K562 (cell line): ENCODE measurements around the gene PHF14. TPM values are rescaled to one million over a fixed set of nuclear protein-coding genes. Genes with fewer than 3 reads are reported as not detected.

Experiments
- ATAC-seq: fragments of 200-7000 bp; cut with Tn5 transposase; 3 replicates; pipeline ENCODE4 v1.9.1; 2020; ENCODE audit warnings: moderate library complexity
- BruUV-seq: library from RNA; stranded (reverse); fragments of 400-500 nt; replicated peaks from 2 replicates; lab custom pipeline; 2021; lab: Mats Ljungman, UMichigan
- CTCF ChIA-PET: fragments of 300-600 bp; formaldehyde crosslinking; extraction: SDS; loops from one replicate; lab custom pipeline; 2021; ENCODE audit warnings: low intra/inter-chr PET ratio; lab: Yijun Ruan, JAX
- POLR2A ChIA-PET: fragments of 300-600, 350-650 bp; sonication (Branson Sonifier 250); formaldehyde crosslinking; extraction: SDS; loops from one replicate; lab custom pipeline; 2021; ENCODE audit warnings: antibody characterized with exemption, inconsistent platforms; lab: Yijun Ruan, JAX
- DNase-seq, 4 experiments: peaks; one replicate each; pipeline versions ENCODE4 v3.0.0 to v3.0.0-alpha.2; 2011 to 2018; ENCODE audit warnings: low spot score in 3 of 4, mixed read lengths in 3 of 4; ENCODE audit errors: extremely low read depth in 1 of 4
- FAIRE-seq: peaks from 2 replicates; lab custom pipeline; 2011; peaks lifted over from hg19 to GRCh38; lab: Jason Lieb, UNC
- H2AFZ ChIP-seq: 2 replicates; pipeline ENCODE4 v1.6.0; 2011; ENCODE audit warnings: low read depth, low read length, control low read depth, inconsistent platforms
- H3K27ac ChIP-seq: fragments of 200-600 bp; 3 replicates; pipeline ENCODE4 v1.8.0; 2011; ENCODE audit warnings: low read depth, mild to moderate bottlenecking, control low read depth, inconsistent platforms, low read length, moderate library complexity, mixed read lengths; ENCODE audit errors: extremely low read depth
- H3K27me3 ChIP-seq, 2 experiments: fragments of 300-600 bp in 1 of 2; 2 replicates in 1 of 2; 3 replicates in 1 of 2; pipeline versions ENCODE4 v1.6.0 to v1.8.0; 2011; ENCODE audit warnings: inconsistent platforms in 2 of 2, low read length in 2 of 2, mild to moderate bottlenecking in 1 of 2, mixed read lengths in 1 of 2, moderate library complexity in 1 of 2; ENCODE audit not compliant: control insufficient read depth in 2 of 2, insufficient read depth in 2 of 2
- H3K36me3 ChIP-seq: fragments of 300-600 bp; 3 replicates; pipeline ENCODE4 v1.8.0; 2011; ENCODE audit warnings: mild to moderate bottlenecking, low read length, inconsistent platforms; ENCODE audit not compliant: control insufficient read depth, insufficient read depth
- H3K4me1 ChIP-seq, 2 experiments: fragments of 200-600 bp in 1 of 2; replicated peaks in 1 of 2; 2 replicates in 1 of 2; 3 replicates in 1 of 2; pipeline versions ENCODE4 v1.5.1 to v1.8.0; 2011; ENCODE audit warnings: inconsistent platforms in 2 of 2, low read length in 2 of 2, mild to moderate bottlenecking in 1 of 2, mixed read lengths in 1 of 2, moderate library complexity in 1 of 2; ENCODE audit not compliant: control insufficient read depth in 2 of 2, insufficient read depth in 2 of 2
- H3K4me2 ChIP-seq: 2 replicates; pipeline ENCODE4 v1.6.1; 2011; ENCODE audit warnings: low read length, control low read depth, inconsistent platforms, mixed read lengths; ENCODE audit not compliant: insufficient read depth
- H3K4me3 ChIP-seq: fragments of 200-600 bp; sonication (generic), shearing (Covaris generic); 2 replicates; pipeline ENCODE4 v1.5.1; 2016; ENCODE audit warnings: control low read depth, inconsistent platforms
- H3K79me2 ChIP-seq: fragments of 200-600 bp; 3 replicates; pipeline ENCODE4 v1.8.0; 2011; ENCODE audit warnings: low read length, inconsistent platforms; ENCODE audit not compliant: control insufficient read depth, insufficient read depth
- H3K9ac ChIP-seq, 2 experiments: 2 replicates each; pipeline versions ENCODE4 v1.6.0 to v1.6.1; 2011; ENCODE audit warnings: low read depth in 2 of 2, low read length in 2 of 2, control low read depth in 1 of 2, inconsistent platforms in 1 of 2, mild to moderate bottlenecking in 1 of 2, mixed read lengths in 1 of 2; ENCODE audit not compliant: insufficient read depth in 1 of 2
- H3K9me1 ChIP-seq: one replicate; pipeline ENCODE4 v1.6.0; 2011; ENCODE audit warnings: inconsistent platforms, mild to moderate bottlenecking, low read length, moderate library complexity; ENCODE audit not compliant: control insufficient read depth, insufficient read depth
- H3K9me3 ChIP-seq: replicated peaks from 2 replicates; pipeline ENCODE4 v1.5.1; 2011; ENCODE audit warnings: low read depth, low read length, inconsistent platforms; ENCODE audit not compliant: control insufficient read depth, insufficient read depth
- H4K20me1 ChIP-seq: replicated peaks from 2 replicates; pipeline ENCODE4 v1.6.1; 2011; ENCODE audit warnings: low read length, inconsistent platforms, mixed read lengths; ENCODE audit not compliant: control insufficient read depth, insufficient read depth
- CBFB ChIP-seq: sonication (generic); formaldehyde crosslinking; IDR thresholded peaks from 2 replicates; pipeline ENCODE4 v1.4.0; 2020; ENCODE audit warnings: mild to moderate bottlenecking, missing genetic modification reagents
- CXXC5 ChIP-seq: fragments of 250-450 bp; sonication (Bioruptor Pico); IDR thresholded peaks from 2 replicates; pipeline ENCODE4 v1.8.0; 2022; ENCODE audit warnings: inconsistent platforms, mild to moderate bottlenecking, moderate library complexity
- ETV6 ChIP-seq, 3 experiments: fragments of 150-350 bp in 1 of 3; sonication (generic) in 1 of 3; formaldehyde crosslinking in 1 of 3; IDR thresholded peaks; 2 replicates each; pipeline versions ENCODE4 v1.6.1 to v1.8.0; 2014 to 2022; ENCODE audit warnings: borderline replicate concordance in 2 of 3, low read depth in 2 of 3, antibody characterized with exemption in 1 of 3, low read length in 1 of 3, mild to moderate bottlenecking in 1 of 3, missing genetic modification reagents in 1 of 3
- NFIC ChIP-seq: fragments of 450-650 bp; IDR thresholded peaks from 2 replicates; pipeline ENCODE4 v1.6.1; 2017; ENCODE audit warnings: mild to moderate bottlenecking, inconsistent platforms
- NRF1 ChIP-seq, 2 experiments: fragments of 450-650 bp; IDR thresholded peaks in 1 of 2; conservative IDR thresholded peaks in 1 of 2; 2 replicates each; pipeline ENCODE4 v1.6.1; 2014; ENCODE audit warnings: mild to moderate bottlenecking in 2 of 2
- TAL1 ChIP-seq: fragments of 450-650 bp; IDR thresholded peaks from 2 replicates; pipeline ENCODE4 v1.6.1; 2016; ENCODE audit warnings: mild to moderate bottlenecking
- ZNF316 ChIP-seq: fragments of 450-650 bp; IDR thresholded peaks from 2 replicates; pipeline ENCODE4 v1.6.1; 2016
- ZNF764 ChIP-seq: fragments of 250-450 bp; sonication (Bioruptor Pico); IDR thresholded peaks from 2 replicates; pipeline ENCODE4 v1.4.0; 2020; ENCODE audit warnings: low read depth, mild to moderate bottlenecking, moderate library complexity
- WGBS: fragments of 100-300 bp; shearing (Covaris generic); methylation state at CpG from one replicate; pipeline ENCODE4 v1.1.6; 2016; ENCODE audit warnings: low coverage, mixed read lengths; ENCODE audit not compliant: insufficient coverage; ENCODE audit errors: missing lambda C conversion rate; 5-methylcytosine and 5-hydroxymethylcytosine counted together
- in situ Hi-C: fragments of 300-500 bp; cut with MboI; formaldehyde crosslinking; loops from 4 replicates; pipeline ENCODE4 v1.15.0; 2018; ENCODE audit warnings: inconsistent platforms, mixed read lengths
- intact Hi-C: fragments of 100-400 bp; cut with micrococcal nuclease; formaldehyde crosslinking; loops from 2 replicates; pipeline ENCODE4 v1.14.2; 2022
- polyA plus RNA-seq, 8 experiments: library from polyadenylated mRNA; depleted of rRNA in 4 of 8; stranded (reverse) in 5 of 8; unstranded in 3 of 8; fragments of >200 nt; fragmentation: Nextera tagmentation in 2 of 8; fragmentation: Illumina TruSeq in 1 of 8; extraction: Ambion mirVana in 2 of 8; extraction: Trizol in 1 of 8; gene quantifications; 2 replicates each; pipeline versions ENCODE4 v1.2.1 to v1.2.3, GENCODE V29; 2011 to 2014; ENCODE audit warnings: inconsistent platforms in 1 of 8, missing spikeins in 1 of 8
- total RNA-seq, 7 experiments: library from RNA; depleted of rRNA in 6 of 7; stranded (reverse); fragments of >200 nt in 6 of 7; fragmentation: Illumina TruSeq in 2 of 7; extraction: Trizol in 2 of 7; gene quantifications; 2 replicates each; pipeline versions ENCODE4 v1.2.1 to v1.2.3, GENCODE V29; 2011 to 2021; ENCODE audit warnings: low replicate concordance in 1 of 7
- TF ChIP-seq, protein P1 (sequence below): sonication (generic); formaldehyde crosslinking; IDR thresholded peaks from 2 replicates; pipeline ENCODE4 v1.8.0; 2022; ENCODE audit warnings: missing genetic modification reagents, mild to moderate bottlenecking, moderate library complexity, borderline replicate concordance

PHF14 gene
- total and polyA plus RNA-seq, 9 of the 15 experiments (the other 6 are each of a cell fraction or from before 2014, with no cell fraction given), result 27.5 to 67.6 (median 41.4) TPM

- Histone ChIP-seq H2AFZ (peak overlapping the region; percentile 34), H3K79me2 (no peaks in the 10 kb centered on the region), H3K27me3 (peaks cover 0 to 6% of the 10 kb centered on the region in 2 experiments; a peak in 4 of 5 replicates), H4K20me1 (no peaks in the 10 kb centered on the region), H3K4me3 (no peak overlapping the region), H3K4me1 (peaks cover 0 to 4% of the 10 kb centered on the region in 2 experiments; a peak in 1 of 5 replicates), H3K9me3 (no peaks in the 10 kb centered on the region), H3K9me1 (no peaks in the 10 kb centered on the region), H3K36me3 (no peaks in the 10 kb centered on the region), H3K9ac (peak overlapping the region in 1 of 2 experiments; percentile 41; a peak in 1 of 4 replicates), H3K27ac (no peak overlapping the region), H3K4me2 (peak overlapping the region; percentile 23; the same call in 1 of the 2 replicates)
- FAIRE-seq (no peak), ATAC-seq (peak; percentile 73), DNase-seq (peak in 1 of 4 experiments; percentile 18)
- CTCF ChIA-PET, result no interaction called here
- TF ChIP-seq, protein P1, sequence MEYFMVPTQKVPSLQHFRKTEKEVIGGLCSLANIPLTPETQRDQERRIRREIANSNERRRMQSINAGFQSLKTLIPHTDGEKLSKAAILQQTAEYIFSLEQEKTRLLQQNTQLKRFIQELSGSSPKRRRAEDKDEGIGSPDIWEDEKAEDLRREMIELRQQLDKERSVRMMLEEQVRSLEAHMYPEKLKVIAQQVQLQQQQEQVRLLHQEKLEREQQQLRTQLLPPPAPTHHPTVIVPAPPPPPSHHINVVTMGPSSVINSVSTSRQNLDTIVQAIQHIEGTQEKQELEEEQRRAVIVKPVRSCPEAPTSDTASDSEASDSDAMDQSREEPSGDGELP, result no peak
- TF ChIP-seq CXXC5 (CRISPR knock-in tag), result no peak
- TF ChIP-seq ZNF316, result no peak
- no peak for TF ChIP-seq TAL1
- no peak for TF ChIP-seq ZNF764 (CRISPR knock-in tag)
- no peak for TF ChIP-seq ETV6 (IDR thresholded peaks at IDR 0.05; ENCODE audit: borderline replicate concordance in 1 of 2, low read depth in 2 of 2, low read length in 1 of 2)
- no peak for TF ChIP-seq ETV6 (CRISPR knock-in tag; IDR thresholded peaks at IDR 0.05; ENCODE audit: borderline replicate concordance)
- TF ChIP-seq NRF1 (conservative IDR thresholded peaks at IDR 0.05 in 1 of 2, IDR thresholded peaks at IDR 0.05 in 1 of 2), result peak; percentile 75 to 78
- no peak for TF ChIP-seq CBFB
- TF ChIP-seq NFIC, result peak; percentile 35; the same call in 1 of the 2 replicates
- POLR2A ChIA-PET, result interaction anchor here (0.7 kb wide), 1 partner anchor 12 kb away, joined by 3 read pairs; no protein-coding TSS in a partner anchor
- BruUV-seq, result no TSS peak
- WGBS, result 1% methylated on average over 17 of the region's 17 CpGs
- in situ Hi-C loops, result no loop called here
- intact Hi-C loops, result no loop called here
Observed at GRCh38 chr7:11193131-11193867, 219.6 kb downstream of the PHF14 start.
